Hindlimb muscle (tissue), 1 donor: Measurements from ENCODE around the gene APMAP. TPM values are rescaled to one million over a fixed set of nuclear protein-coding genes. Genes with fewer than 3 reads are reported as not detected.

Source experiments
- DNase-seq: peaks from one replicate; pipeline ENCODE4 v3.0.0-alpha.2; 2013
- polyA plus RNA-seq: library from polyadenylated mRNA; unstranded; fragments of 120-200 nt; gene quantifications from one replicate; pipeline ENCODE4 v1.2.1, GENCODE V29; 2013; ENCODE audit not compliant: insufficient read length

APMAP gene
- polyA plus RNA-seq, 1 donor: 47.5 TPM

DNA sequence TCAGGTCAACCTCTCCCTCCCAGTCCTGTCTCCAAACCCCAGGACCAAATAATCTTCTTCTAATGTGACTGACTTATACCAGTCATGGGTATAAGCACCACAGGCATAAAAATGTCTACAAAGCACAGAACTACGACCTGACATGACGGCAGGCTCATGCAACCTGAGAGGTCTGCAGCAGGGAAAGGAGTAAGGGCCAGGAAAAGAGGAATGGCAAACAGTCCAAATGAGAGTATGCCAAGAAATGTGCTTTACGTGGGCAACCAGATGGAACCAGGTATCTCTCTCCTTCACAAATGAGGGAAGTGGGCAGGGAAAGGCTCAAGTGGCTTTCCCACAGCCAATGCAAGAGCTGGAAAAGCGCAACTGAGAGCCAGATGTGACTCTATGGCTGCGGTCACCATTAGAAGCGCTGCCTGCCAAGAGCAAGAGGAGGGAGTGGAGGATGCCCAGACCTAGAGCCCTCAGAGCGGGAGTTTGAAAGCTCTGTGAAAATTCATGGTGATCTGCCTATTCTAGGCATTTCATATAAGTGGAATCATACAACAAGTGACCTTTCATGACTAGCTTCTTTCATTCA, 6.0 kb downstream of the APMAP start:
- DNase-seq: no peak

DNA sequence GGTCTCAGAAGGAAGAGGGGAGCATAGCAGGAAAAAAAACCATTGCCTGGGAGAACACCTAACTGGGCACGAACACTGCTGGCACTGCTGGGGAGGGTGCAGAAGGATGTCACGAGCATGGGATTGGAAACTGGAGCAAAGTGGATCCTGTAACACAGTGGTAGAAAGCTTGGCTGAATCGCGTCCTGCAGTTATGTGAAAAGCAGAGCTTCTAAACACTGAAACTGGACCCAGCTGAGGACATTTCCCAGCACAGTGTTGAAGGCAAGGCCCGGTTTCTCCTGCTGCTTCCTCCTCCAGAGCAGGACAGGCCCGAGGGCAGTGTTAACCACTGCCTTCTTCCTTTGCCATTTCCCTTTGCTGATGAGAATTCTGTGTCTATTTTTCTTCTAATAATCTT, 6.7 kb downstream of the APMAP start:
- DNase-seq: no peak

DNA sequence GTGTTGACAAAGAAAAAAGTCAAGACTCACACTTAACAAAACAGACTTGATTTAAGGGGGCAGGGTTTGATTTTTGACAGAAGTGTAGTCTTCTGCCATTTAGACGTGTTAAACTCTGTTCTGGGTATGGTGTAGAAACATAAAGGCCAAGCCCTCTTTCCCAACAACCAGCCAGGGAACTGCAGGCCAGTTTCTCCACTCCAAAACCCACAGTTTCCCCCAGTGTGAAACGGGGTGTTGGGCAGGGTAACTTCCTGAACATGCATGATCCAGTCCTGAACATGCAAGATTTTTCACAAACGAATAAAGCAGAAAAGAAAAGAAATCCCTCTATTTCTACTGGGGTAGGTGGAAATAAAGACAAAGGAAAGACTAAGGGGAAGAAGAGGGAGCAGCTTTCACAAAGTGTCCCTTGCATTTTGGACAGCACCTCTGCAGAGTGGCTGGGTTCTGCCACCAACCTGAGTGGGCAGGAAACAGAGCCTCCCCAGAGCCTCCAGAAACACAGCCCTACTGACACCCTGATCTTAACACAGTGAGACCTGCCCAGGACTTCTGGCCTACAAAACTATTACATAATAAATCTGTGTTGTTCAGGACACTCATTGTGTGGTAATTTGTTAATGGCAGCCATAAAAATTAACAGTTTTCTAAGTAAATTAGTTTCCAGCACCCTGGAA, 7.5 kb downstream of the APMAP start:
- no peak for DNase-seq

DNA sequence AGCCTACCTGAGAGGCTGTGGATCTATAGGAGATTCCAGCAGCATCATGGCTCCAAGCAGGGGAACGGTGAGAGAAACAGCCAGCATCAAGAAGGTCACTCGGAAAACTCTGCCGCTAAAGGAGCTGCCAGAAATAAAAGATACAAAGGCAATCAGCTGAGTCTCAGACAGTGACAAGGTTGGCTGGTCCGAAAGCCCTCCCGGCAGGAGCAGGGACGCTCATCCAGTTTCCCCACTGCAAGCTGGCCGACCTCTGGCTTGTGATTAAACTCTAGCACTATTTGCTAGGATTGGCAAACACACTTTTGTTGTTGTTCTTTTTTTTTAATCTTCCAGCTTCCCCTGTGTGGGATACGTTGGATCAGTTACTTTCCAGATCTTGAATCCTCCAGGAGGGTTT, 8.7 kb downstream of the APMAP start:
- no peak for DNase-seq

DNA sequence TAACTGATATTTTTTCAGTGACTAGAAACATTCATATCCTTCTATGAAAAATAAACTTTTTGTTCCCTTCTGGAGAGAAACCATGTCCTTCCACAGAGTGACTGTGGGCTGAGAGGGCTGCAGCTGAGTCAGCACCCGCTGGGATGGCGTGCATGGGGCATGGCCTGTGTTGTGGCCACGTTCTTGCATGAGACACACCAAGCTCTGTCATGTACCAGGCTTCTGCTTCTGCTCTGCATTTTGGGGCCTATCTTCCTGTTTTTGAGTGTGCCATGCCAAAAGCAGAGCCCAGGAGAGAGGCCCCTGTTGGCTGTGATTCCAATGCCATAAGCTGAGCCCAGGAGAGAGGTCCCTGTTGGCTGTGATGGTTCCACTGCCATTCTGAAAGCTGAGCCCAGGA, 10.8 kb downstream of the APMAP start:
- DNase-seq: no peak

DNA sequence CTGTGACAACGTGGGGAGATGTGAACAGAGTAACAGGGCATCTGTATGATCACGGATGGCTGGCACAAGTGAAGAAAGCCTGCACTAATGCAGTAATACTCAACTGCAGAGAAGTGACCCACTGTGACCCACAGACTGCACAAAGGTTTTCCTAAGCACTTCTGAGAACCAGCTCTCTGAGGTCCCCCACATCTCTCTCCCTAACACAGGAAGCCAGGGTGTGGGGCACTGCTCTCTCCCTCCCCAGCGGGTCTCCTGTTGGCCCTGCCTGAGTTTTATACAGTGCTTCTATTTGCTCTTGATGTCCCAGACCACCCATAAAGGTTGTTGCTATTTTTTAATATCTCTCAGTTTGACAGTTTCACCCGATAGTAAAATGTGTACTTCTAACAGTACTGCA, 11.3 kb downstream of the APMAP start:
- DNase-seq: no peak

DNA sequence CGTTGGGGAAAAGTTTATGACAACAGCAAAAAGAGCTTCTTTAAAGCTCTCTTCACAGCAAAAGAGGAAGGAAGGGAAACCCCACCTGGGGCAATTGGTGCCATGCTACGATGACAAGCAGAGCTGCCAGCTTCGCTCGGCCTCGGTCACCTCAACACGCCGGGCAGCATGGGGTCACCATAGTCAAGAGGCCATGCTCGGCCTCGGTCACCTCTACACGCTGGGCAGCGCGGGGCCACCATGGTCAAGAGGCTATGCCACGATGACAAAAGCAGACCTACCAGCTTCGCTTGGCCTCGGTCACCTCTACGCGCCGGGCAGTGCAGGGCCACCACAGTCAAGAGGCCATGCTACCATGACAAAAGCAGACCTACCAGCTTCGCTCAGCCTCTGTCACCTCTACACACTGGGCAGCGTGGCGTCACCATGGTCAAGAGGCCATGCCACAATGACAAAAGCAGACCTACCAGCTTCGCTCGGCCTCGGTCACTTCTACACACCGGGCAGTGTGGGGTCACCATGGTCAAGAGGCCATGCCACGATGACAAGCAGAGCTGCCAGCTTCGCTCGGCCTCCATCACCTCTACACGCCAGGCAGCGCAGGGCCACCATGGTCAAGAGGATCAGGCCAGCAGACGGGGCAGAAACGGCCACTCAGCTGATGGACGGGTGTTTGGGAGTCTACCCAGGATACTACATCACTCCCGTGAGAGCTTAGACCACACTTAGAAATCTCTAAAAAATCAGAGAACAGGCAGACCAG, 12.1 kb downstream of the APMAP start:
- DNase-seq: no peak

DNA sequence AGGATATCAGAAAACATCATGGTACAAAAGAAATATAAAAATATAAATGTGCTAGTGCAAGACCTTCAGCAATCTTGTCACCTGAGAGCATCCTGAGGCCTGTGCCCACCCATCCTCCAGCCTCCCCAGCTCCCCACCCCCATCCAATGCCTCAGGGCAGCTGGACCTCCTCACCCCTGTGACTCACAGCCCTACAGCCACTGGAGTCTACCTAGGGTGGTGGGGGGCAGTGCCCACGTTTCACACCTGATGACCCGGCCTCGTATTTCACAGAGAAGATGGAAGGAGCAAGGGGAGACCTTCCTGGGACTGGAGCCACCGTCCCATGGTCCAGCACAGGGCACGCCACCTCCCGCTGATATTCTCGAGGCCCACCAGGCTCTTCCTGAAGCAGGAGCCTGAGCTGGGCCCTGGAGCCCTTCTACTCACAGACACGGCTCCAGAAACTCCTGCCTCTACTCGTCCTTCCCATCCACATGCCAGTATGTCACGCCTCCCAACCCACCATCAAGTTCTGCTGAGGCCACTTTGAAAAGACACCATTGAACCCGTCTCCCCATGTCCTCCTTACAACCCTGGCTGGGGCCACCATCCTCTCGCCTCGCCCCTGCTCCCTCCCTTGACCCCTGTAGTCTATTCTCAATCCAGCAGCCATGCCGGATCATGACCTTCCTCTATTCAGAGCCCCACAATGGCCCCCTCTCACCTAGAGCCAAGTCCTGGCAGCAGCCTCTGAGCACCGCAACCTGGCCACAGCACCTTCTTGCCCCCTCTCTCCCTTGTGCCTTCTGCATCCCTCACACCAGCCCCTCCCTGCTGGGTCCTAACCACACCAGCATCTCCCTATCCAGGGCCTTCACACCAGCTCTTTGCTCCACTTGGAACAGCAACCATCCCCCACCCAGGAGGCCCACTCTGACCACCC, 13.3 kb downstream of the APMAP start:
- no peak for DNase-seq

DNA sequence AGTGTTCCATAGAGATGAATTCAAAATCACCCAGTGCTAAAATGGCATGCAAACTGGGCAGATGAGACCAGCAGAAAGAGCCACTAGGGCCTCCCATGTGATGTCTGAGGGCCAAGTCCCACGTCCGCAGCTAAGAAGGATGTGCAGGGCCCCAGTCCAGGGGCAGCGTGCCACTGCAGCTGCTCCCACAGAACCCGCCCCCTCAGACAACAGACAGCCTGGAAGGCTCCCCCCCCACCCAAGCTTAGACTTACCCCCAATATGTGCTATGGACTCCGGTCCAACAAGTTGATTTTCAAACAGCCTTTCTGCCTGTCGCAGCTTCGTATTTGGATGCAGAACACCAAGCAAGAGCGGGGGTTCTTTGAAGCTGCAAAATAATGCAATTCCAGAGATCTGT, 14.0 kb downstream of the APMAP start:
- no peak for DNase-seq

DNA sequence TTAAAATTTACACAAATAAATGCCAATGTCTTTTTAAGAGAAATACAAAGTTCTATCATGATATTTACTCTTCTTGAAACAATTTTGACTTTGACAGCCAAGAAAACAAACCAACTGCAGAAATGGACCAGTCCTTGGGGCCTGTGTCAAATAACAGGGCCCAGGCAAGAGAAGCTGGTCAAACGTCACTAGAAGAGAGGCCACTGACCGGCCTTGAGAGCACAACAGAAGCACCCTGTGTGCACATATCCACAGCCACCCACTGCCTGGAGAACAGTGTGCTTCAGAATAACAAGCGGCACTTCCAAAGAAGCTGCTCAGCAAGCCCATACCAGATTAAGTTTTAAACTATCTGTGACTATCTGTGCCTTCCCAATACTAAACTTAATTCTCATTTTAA, 14.8 kb downstream of the APMAP start:
- DNase-seq: no peak

DNA sequence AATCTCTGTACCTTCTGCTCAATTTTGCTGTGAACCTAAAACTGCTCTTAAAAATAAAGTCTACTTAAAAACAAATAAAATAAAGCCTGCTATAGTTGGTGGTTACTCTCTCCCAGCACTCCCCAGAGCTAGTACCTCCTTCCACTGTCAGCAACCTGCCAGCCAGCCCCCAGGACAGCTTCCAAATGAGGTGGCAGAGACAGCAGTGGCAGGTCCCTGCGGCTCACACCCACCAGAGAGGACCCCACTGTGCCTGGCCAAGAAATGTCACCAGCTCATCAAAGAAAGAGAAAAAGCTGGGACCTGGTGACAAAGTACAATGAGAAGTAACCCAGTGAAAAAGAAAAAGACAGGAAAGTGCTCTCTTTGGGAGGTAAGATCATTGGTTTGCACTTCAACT, 15.2 kb downstream of the APMAP start:
- no peak for DNase-seq

DNA sequence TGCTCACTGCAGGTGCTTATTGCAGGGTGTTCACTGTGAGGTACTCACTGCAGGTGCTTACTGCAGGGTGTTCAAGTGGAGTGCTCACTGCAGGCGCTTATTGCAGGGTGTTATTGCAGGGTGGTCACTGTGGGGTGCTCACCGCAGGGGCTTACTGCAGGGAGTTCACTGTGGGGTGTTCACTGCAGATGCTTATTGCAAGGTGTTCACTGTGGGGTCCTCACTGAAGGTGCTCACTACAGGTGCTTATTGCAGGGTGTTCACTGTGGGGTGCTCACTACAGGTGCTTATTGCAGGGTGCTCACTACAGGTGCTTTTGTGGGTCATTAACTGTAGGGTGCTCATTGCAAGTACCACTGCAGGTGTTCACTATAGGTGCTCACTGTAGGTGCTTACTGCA, 20.2 kb downstream of the APMAP start:
- no peak for DNase-seq

DNA sequence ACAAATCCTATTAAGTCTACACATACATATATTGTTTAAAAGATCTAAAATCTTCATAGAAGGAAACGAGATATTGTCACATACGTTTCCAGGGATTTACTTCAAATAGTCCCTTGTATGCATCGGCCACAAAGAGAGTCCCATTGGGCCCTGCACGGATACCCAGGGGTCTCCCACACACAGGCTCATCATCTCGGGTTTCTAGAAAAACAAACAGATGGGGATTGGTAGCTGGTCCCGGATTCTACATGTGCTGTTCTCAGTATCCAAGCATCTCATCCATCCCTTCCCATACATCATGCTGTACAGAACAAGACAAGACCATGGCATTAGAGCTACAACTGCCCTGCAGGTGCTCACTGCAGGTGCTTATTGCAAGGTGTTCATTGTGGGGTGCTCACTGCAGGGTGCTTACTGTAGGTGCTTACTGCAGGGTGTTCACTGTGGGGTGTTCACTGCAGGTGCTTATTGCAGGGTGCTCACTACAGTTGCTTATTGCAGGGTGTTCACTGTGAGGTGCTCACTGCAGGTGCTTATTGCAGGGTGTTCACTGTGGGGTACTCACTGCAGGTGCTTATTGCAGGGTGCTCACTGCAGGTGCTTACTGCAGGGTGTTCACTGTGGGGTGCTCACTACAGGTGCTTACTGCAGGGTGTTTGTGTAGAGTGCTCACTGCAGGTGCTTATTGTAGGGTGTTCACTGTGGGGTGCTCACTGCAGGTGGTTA, 21.0 kb downstream of the APMAP start:
- no peak for DNase-seq

DNA sequence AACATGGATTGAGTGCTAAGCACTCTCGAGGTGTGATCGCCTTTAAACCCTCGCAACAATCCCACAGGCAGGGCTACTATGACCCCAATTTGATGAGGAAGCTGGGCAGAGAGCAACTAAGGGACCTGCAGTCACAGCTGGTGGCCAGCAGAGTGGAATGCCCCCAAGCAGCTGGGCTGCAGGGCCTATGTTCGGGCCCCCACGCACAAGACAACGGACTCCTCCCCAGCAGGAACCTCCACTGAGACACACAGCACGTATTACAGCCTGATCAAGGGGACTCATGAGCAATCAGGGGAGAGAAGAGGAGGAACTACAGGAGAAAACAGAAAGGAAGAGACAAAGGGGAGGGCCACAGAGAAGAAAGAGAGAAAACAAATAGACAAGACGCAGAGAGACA, 21.8 kb downstream of the APMAP start:
- DNase-seq: no peak

DNA sequence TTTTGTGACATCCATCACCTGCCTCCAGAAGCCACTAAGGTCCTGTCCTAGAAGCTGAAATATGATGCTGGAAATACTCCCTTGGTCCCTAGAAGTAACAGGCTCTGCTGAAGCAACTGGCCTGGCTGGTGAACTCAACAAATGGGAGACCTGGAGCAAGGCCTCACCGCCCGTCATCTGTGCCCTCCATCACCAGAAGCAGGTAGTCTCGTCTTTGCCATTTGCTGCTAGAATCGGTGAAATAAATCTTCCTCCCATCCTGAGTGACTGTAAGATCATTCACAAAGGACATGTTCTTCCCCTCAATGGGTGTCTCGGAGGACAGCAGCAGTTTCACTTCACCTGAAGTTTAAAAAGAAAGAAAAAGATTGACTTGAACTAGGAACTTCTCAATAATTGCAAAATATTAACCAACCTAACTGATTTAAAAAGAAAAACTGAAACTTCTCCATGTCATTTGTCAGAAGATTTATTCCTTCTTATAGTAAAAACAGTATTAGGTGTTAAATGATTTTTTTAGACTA, 22.5 kb downstream of the APMAP start:
- no peak for DNase-seq

DNA sequence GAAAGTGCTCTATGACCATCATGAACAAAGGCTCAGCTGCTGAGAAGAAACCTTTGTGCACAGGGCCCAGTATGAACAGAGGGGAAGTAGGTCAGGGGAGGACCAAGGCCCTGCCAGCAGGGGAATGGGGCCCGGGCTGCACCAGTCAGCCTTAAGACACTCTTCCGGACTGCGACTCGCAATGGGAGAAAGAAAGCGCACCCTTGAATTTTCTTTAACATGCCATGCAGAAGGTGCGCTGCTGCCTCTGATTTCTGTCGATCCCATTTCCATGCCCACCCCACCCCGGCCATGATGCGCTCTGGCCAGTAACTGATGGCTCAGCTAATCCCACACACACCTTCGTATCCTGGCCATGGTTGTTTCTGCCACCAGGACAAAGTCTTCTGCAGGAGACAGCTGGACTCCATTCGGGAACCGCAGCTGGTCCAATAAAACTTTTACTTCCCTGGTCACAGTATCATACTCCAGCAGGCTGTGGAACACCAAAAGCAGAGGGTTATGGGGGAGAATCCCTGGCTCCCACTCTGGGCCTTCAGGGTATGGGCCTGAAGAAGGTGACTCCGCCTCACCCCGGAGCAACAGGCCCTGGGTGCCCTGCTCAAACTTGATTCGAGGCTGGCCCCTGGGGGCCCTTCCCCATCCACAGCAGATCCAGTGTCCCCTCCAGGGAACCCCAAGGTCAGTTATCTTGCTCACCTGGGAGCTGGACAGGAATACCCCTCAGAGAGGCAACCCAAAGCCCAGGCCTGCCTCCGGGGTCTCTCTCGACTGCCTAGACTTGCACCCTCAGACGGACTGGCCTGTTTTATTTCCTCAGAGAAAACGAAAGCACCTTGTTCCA, 23.1 kb downstream of the APMAP start:
- DNase-seq: no peak

DNA sequence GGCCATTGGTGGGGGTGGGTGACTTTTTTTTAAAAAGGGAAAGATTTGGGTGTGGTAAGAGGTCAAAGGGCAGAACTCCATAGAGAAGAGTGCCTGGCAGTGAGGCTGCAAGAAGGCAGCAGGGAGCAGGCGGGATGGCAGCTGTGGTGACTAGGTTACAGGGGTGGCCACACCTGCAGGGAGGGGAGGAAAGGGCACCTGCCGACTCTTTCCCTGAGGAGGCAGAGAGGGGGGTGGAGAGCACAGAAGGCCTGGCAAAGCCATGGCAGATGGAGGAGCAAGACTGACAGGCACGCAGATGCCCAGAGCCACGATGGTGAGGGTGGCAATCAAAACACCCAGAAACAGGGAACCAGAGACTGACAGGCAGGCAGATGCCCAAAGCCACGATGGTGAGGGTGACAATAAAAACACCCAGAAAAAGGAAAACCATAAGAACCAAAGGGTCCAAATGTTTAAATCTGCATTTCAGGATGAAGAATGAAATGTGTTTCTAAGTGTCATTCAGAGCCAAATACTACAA, 24.2 kb downstream of the APMAP start:
- no peak for DNase-seq

DNA sequence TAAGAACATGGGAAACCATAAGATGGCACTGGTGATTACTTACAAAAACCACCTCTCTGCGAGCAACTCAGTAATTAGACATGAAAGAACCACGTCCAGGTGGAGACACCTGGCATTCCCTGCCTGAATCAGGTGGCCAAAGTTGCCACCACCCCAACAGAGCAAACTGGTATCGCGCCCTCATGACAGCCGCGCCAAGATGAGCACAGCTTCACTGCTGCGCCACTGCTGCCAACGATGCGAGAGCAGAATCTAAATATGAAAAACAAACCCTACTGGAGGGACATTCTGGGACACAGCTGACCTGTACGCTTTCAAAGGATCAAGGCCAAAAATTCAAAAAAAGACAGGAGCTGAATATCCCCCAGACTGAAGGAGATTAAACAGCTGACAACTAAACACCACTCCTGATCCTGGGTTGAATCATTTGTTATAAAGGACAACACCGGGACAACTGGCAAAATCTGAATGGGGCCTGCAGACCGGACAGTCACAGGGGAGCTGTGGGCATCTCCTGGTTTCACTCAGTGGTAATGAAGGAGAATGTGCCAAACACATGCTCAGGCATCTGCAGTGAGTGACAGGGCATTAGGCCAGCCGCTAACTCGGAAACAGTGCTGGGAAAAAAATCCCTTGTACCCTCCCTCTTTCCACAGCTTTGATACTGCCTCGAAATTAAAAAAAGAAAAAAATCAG, 26.1 kb downstream of the APMAP start:
- no peak for DNase-seq

DNA sequence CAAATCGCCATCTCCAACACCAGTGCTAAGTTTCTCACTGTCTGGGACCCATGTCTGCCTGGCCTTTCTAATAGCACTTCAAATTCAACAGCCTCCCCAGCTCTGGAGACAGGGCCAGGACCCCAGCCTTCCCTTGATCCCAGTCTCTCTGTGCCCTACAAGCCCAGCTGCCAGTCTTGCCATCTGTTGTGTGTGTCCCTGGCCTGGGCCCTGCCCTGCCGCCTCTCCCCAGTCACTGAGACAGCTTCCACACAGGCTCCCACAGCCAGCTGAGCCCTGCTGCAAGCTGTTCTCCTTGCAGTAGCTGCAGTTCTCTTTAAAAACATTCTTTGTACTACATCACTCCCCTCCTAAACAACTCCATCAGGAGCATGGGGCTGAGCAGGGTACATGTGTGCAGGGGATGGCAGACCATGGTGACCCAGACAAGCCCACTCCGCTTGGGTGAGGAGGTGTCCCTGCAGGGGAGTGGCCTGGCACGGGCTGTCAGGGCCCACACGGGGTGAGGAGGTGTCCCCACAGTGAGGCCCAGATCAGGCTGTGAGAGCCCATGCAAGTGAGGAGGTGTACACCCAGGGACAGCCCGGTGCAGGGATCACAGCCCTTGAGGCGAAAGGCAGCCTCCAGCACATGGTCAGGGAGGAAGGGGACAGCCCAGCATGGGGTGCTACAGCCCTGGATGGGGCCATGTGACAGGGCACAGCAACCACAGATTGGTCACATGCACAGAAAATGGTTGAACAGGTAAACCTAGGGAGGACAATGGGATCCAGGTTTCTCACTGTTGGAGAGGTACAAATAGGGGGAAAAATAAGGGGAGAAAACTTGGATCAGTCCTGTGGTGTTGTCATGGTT, 27.3 kb downstream of the APMAP start:
- DNase-seq: no peak
